ENCODE measurements around the gene TBC1D9B.
"Not testable (repeated sequence)": the region's sequence is repeated elsewhere in the genome, so short reads cannot be mapped to it uniquely, and the experiment has no call there.

DNA sequence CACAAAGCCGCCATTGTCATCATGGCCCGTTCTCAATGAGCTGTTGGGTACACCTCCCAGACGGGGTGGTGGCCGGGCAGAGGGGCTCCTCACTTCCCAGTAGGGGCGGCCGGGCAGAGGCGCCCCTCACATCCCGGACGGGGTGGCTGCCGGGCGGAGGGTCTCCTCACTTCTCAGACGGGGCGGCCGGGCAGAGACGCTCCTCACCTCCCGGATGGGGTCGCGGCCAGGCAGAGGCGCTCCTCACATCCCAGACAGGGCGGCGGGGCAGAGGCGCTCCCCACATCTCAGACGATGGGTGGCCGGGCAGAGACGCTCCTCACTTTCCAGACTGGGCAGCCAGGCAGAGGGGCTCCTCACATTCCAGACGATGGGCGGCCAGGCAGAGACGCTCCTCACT, 72.8 kb downstream of the TBC1D9B start:
- not testable (repeated sequence) for TF ChIP-seq ELF4 (CRISPR knock-in tag; IDR thresholded peaks at IDR 0.05; ENCODE audit: low read depth); ATF3 (CRISPR knock-in tag; conservative IDR thresholded peaks at IDR 0.05); ESRRA (CRISPR knock-in tag; IDR thresholded peaks at IDR 0.05; ENCODE audit: borderline replicate concordance); ZNF512 (CRISPR knock-in tag; IDR thresholded peaks at IDR 0.05; ENCODE audit: borderline replicate concordance); TEAD1 (CRISPR knock-in tag; IDR thresholded peaks at IDR 0.05); ZNF138 (CRISPR knock-in tag; conservative IDR thresholded peaks at IDR 0.05); TCF7 (CRISPR knock-in tag; IDR thresholded peaks at IDR 0.05; ENCODE audit: low read depth)
- TF ChIP-seq, protein P1, sequence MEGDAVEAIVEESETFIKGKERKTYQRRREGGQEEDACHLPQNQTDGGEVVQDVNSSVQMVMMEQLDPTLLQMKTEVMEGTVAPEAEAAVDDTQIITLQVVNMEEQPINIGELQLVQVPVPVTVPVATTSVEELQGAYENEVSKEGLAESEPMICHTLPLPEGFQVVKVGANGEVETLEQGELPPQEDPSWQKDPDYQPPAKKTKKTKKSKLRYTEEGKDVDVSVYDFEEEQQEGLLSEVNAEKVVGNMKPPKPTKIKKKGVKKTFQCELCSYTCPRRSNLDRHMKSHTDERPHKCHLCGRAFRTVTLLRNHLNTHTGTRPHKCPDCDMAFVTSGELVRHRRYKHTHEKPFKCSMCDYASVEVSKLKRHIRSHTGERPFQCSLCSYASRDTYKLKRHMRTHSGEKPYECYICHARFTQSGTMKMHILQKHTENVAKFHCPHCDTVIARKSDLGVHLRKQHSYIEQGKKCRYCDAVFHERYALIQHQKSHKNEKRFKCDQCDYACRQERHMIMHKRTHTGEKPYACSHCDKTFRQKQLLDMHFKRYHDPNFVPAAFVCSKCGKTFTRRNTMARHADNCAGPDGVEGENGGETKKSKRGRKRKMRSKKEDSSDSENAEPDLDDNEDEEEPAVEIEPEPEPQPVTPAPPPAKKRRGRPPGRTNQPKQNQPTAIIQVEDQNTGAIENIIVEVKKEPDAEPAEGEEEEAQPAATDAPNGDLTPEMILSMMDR (IDR thresholded peaks at IDR 0.05), result not testable (repeated sequence)
